Memory B cell (primary cell): ENCODE results near the gene PPIG.
A peak's percentile ranks its signal among the peaks of the same experiment; 100 is the strongest.
"Not testable (repeated sequence)": the region's sequence is repeated elsewhere in the genome, so short reads cannot be mapped to it uniquely, and the experiment has no call there.

ENCODE experiments used
- ATAC-seq: fragments of 150-1000 bp; cut with Tn5 transposase; 2 replicates; pipeline ENCODE4 v1.10.0; 2021; ENCODE audit warnings: low read depth, mild to moderate bottlenecking, moderate library complexity
- DNase-seq, 2 donors: peaks; one replicate each; pipeline ENCODE4 v3.0.0; 2022; ENCODE audit warnings: low spot score in 2 of 2
- H3K27ac Mint-ChIP-seq: one replicate; pipeline ENCODE4 v1.8.0; 2022; ENCODE audit warnings: mild to moderate bottlenecking, moderate library complexity, mixed read lengths
- H3K27me3 Mint-ChIP-seq: one replicate; pipeline ENCODE4 v1.8.0; 2022; ENCODE audit warnings: mixed read lengths
- H3K36me3 Mint-ChIP-seq: one replicate; pipeline ENCODE4 v1.8.0; 2022; ENCODE audit warnings: mild to moderate bottlenecking, mixed read lengths
- H3K4me1 Mint-ChIP-seq: one replicate; pipeline ENCODE4 v1.8.0; 2022; ENCODE audit warnings: mixed read lengths
- H3K4me3 Mint-ChIP-seq: one replicate; pipeline ENCODE4 v1.8.0; 2022; ENCODE audit warnings: mild to moderate bottlenecking, moderate library complexity, mixed read lengths
- H3K9me3 Mint-ChIP-seq: one replicate; pipeline ENCODE4 v1.8.0; 2022; ENCODE audit warnings: mixed read lengths

The PPIG gene

GRCh38 chr2:169573160-169573973 lies 10.8 kb upstream of the PPIG start, which contains the start of gene FASTKD1:
Gene FASTKD1, minus strand, starts transcription at chr2:169573865. Its CDS starts 1,836 bp downstream, at chr2:169572029.
- DNase-seq (peak; percentile 62 to 71), ATAC-seq (peak; percentile 100)
- H3K4me1 Mint-ChIP-seq: peaks cover 18% of the 10 kb centered on the region
- no peaks in the 10 kb centered on the region for H3K9me3 Mint-ChIP-seq
- H3K4me3 Mint-ChIP-seq: peak within 1 kb of the TSS; percentile 95
- no peaks in the 10 kb centered on the region for H3K27me3 Mint-ChIP-seq
- peaks cover 7% of the 10 kb centered on the region for H3K36me3 Mint-ChIP-seq
- H3K27ac Mint-ChIP-seq: peak within 1 kb of the TSS; percentile 90

- H3K4me1 Mint-ChIP-seq: peaks cover 18% of the 10 kb centered on the region
- DNase-seq (no peak), ATAC-seq (no peak)
These were observed 10.2 kb upstream of the PPIG start for GRCh38 chr2:169573974-169574299.

GRCh38 chr2:169574539-169574938 lies 9.6 kb upstream of the PPIG start:
- not testable (repeated sequence) for DNase-seq, H3K36me3 Mint-ChIP-seq, H3K27ac Mint-ChIP-seq, ATAC-seq, H3K27me3 Mint-ChIP-seq, H3K9me3 Mint-ChIP-seq
- H3K4me1 Mint-ChIP-seq: peaks cover 18% of the 10 kb centered on the region
- peak overlapping the region; percentile 50 for H3K4me3 Mint-ChIP-seq

More at GRCh38 chr2:169573974-169574299, 10.2 kb upstream of the PPIG start:
- H3K36me3 Mint-ChIP-seq: peaks cover 7% of the 10 kb centered on the region
- peak overlapping the region; percentile 90 for H3K27ac Mint-ChIP-seq
- no peaks in the 10 kb centered on the region for H3K9me3 Mint-ChIP-seq
- H3K4me3 Mint-ChIP-seq: peak overlapping the region; percentile 95
- no peaks in the 10 kb centered on the region for H3K27me3 Mint-ChIP-seq

- not testable (repeated sequence) for DNase-seq, H3K27me3 Mint-ChIP-seq, H3K4me3 Mint-ChIP-seq, H3K27ac Mint-ChIP-seq, H3K9me3 Mint-ChIP-seq, ATAC-seq, H3K36me3 Mint-ChIP-seq
- peaks cover 13% of the 10 kb centered on the region for H3K4me1 Mint-ChIP-seq
These were observed 8.9 kb upstream of the PPIG start for GRCh38 chr2:169575264-169575663.

GRCh38 chr2:169579044-169579443 lies 5.1 kb upstream of the PPIG start:
- no peak overlapping the region for H3K27ac Mint-ChIP-seq
- H3K9me3 Mint-ChIP-seq: peaks cover 1% of the 10 kb centered on the region
- H3K36me3 Mint-ChIP-seq: no peaks in the 10 kb centered on the region
- peaks cover 2% of the 10 kb centered on the region for H3K4me1 Mint-ChIP-seq
- H3K4me3 Mint-ChIP-seq: no peak overlapping the region
- DNase-seq (no peak), ATAC-seq (no peak)
- no peaks in the 10 kb centered on the region for H3K27me3 Mint-ChIP-seq

- not testable (repeated sequence) for ATAC-seq, H3K4me3 Mint-ChIP-seq
- H3K27ac Mint-ChIP-seq: peak overlapping the region; percentile 50
These were observed 1.4 kb upstream of the PPIG start for GRCh38 chr2:169582552-169583266.

GRCh38 chr2:169583518-169583917 lies 633 bp upstream of the PPIG start:
- Mint-ChIP-seq H3K27ac (peak overlapping the region; percentile 100), H3K36me3 (no peaks in the 10 kb centered on the region), H3K9me3 (peaks cover 1% of the 10 kb centered on the region), H3K4me1 (peaks cover 10% of the 10 kb centered on the region), H3K4me3 (no peak overlapping the region), H3K27me3 (no peaks in the 10 kb centered on the region)
- ATAC-seq (no peak), DNase-seq (no peak)

More at GRCh38 chr2:169582552-169583266, 1.4 kb upstream of the PPIG start:
- H3K9me3 Mint-ChIP-seq, H3K36me3 Mint-ChIP-seq, H3K27me3 Mint-ChIP-seq, DNase-seq: not testable (repeated sequence)
- peaks cover 10% of the 10 kb centered on the region for H3K4me1 Mint-ChIP-seq

GRCh38 chr2:169585673-169586072 lies 1.5 kb downstream of the PPIG start:
- DNase-seq: no peak
- no peaks in the 10 kb centered on the region for H3K27me3 Mint-ChIP-seq

GRCh38 chr2:169590804-169591203 lies 6.7 kb downstream of the PPIG start:
- peak; percentile 74 for ATAC-seq
- Mint-ChIP-seq H3K4me1 (peaks cover 22% of the 10 kb centered on the region), H3K27me3 (no peaks in the 10 kb centered on the region), H3K9me3 (no peaks in the 10 kb centered on the region), H3K27ac (no peak overlapping the region), H3K36me3 (peaks cover 8% of the 10 kb centered on the region), H3K4me3 (no peak overlapping the region)
- DNase-seq: no peak

More at GRCh38 chr2:169585673-169586072, 1.5 kb downstream of the PPIG start:
- no peak for ATAC-seq
- Mint-ChIP-seq H3K4me3 (peak overlapping the region; percentile 99), H3K4me1 (peaks cover 23% of the 10 kb centered on the region), H3K9me3 (peaks cover 1% of the 10 kb centered on the region), H3K27ac (peak overlapping the region; percentile 100), H3K36me3 (peaks cover 6% of the 10 kb centered on the region)

- not testable (repeated sequence) for H3K9me3 Mint-ChIP-seq, ATAC-seq, H3K27ac Mint-ChIP-seq, H3K36me3 Mint-ChIP-seq, H3K4me1 Mint-ChIP-seq, H3K4me3 Mint-ChIP-seq, H3K27me3 Mint-ChIP-seq, DNase-seq
These were observed 12.4 kb downstream of the PPIG start for GRCh38 chr2:169596546-169596945.

- H3K9me3 Mint-ChIP-seq: no peaks in the 10 kb centered on the region
- DNase-seq (no peak), ATAC-seq (no peak)
- H3K36me3 Mint-ChIP-seq: peaks cover 9% of the 10 kb centered on the region
- H3K27me3 Mint-ChIP-seq: no peaks in the 10 kb centered on the region
- no peak overlapping the region for H3K27ac Mint-ChIP-seq
- H3K4me3 Mint-ChIP-seq: no peak overlapping the region
- H3K4me1 Mint-ChIP-seq: peaks cover 11% of the 10 kb centered on the region
These were observed 14.8 kb downstream of the PPIG start for GRCh38 chr2:169598982-169599381.

GRCh38 chr2:169599568-169599967 lies 15.4 kb downstream of the PPIG start:
- no peak overlapping the region for H3K27ac Mint-ChIP-seq
- H3K4me1 Mint-ChIP-seq: peaks cover 11% of the 10 kb centered on the region

GRCh38 chr2:169609264-169609663 lies 25.1 kb downstream of the PPIG start:
- ATAC-seq (no peak), DNase-seq (no peak)
- H3K4me3 Mint-ChIP-seq: no peak overlapping the region
- H3K27ac Mint-ChIP-seq: no peak overlapping the region
- no peaks in the 10 kb centered on the region for H3K9me3 Mint-ChIP-seq
- H3K27me3 Mint-ChIP-seq: no peaks in the 10 kb centered on the region
- H3K4me1 Mint-ChIP-seq: no peaks in the 10 kb centered on the region
- peaks cover 34% of the 10 kb centered on the region for H3K36me3 Mint-ChIP-seq

More at GRCh38 chr2:169599568-169599967, 15.4 kb downstream of the PPIG start:
- Mint-ChIP-seq H3K9me3 (no peaks in the 10 kb centered on the region), H3K27me3 (no peaks in the 10 kb centered on the region), H3K4me3 (no peak overlapping the region), H3K36me3 (peaks cover 9% of the 10 kb centered on the region)
- DNase-seq (no peak), ATAC-seq (no peak)

GRCh38 chr2:169613876-169614275 lies 29.7 kb downstream of the PPIG start:
- DNase-seq: no peak
- no peak overlapping the region for H3K4me3 Mint-ChIP-seq
- H3K9me3 Mint-ChIP-seq: peaks cover 5% of the 10 kb centered on the region
- ATAC-seq: no peak
- H3K4me1 Mint-ChIP-seq: peaks cover 10% of the 10 kb centered on the region
- H3K27ac Mint-ChIP-seq: no peak overlapping the region
- peaks cover 63% of the 10 kb centered on the region for H3K36me3 Mint-ChIP-seq
- no peaks in the 10 kb centered on the region for H3K27me3 Mint-ChIP-seq
